ENCODE data around the gene ZNF143. TPM values are rescaled to one million over a fixed set of nuclear protein-coding genes. Genes with fewer than 3 reads are reported as not detected.
"Not testable (repeated sequence)": the region's sequence is repeated elsewhere in the genome, so short reads cannot be mapped to it uniquely, and the experiment has no call there.

The ZNF143 gene
- total RNA-seq, result 10 to 100 TPM; 29.6 to 47.5 (median 34.4) TPM
- polyA plus RNA-seq, result 10 to 100 TPM; 41.5 TPM
- total RNA-seq, result 29.6 reads per million, percentile 59 among the genes with 10 or more reads in this experiment

DNA sequence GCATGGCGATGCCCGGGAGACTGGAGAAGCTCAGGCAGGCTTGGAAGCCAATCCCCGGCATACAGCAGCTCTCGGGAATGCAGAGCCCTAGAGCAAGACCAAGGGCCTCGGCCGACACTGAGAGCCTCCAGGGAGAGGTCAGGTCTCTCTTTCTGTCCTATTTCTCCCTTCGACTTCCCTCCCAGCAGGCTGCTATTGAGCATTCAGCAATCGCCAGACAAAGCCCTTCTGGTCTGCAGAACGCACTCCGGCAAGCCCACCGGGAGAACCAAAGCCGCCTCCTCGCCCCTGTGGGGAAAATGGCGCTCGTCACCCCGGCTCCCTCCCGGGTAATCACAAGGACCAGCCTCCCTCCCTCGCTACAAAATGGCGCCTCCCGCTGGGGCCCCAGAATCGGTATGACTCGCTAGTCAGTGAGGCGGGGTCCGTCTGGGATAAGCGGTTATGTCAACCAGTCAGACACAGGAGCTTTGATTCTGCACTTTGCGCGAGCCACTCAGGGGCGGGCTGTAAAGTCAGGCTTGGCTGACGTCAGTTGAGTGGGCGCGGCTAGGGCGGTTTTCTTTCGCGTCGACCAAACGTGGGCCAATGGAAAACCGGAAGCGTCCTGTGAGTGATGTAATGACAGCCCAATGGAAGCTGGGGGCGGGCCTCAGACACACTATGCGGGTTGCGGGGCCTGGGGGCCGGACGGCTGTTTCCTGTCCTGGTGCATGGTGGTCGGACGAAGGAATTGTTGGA lies at the start of gene ZNF143:
ZNF143 (plus strand) TSS at position 691 of the 741 bp plus-strand sequence. CDS start 10,297 bp downstream, outside the sequence.
- Histone ChIP-seq H3K27ac (ENCODE audit: low read depth, low read length) (peak within 1 kb of the TSS; percentile 98), H3K27me3 (ENCODE audit: control insufficient read depth in 2 of 2, insufficient read depth in 2 of 2, low read length in 2 of 2) (no peaks in the 10 kb centered on the region), H3K36me3 (ENCODE audit: control insufficient read depth in 2 of 3, insufficient read depth in 3 of 3, low read length in 3 of 3) (no peaks in the 10 kb centered on the region), H3K9me3 (ENCODE audit: control insufficient read depth in 2 of 3, low read length in 3 of 3) (no peaks in the 10 kb centered on the region), H3K4me1 (ENCODE audit: control insufficient read depth in 2 of 2, insufficient read depth in 2 of 2, low read length in 2 of 2) (peaks cover 9 to 19% of the 10 kb centered on the region in 2 donors), H3K4me3 (ENCODE audit: low read length) (peak within 1 kb of the TSS; percentile 93)
- Mint-ChIP-seq H3K9me3 (peaks cover 0 to 9% (median 0%) of the 10 kb centered on the region in 11 donors), H3K4me1 (peaks cover 21 to 34% (median 26%) of the 10 kb centered on the region in 7 donors), H3K4me3 (peak within 1 kb of the TSS; percentile 84 to 98 (median 96)), H3K27ac (peak within 1 kb of the TSS; percentile 97 to 99 (median 99)), H3K27me3 (no peaks in the 10 kb centered on the region), H3K36me3 (peaks cover 0 to 14% (median 7%) of the 10 kb centered on the region in 5 donors)
- POLR2A ChIA-PET, result interaction anchor here (0.5 to 3.7 kb wide), 46 partner anchors 9 to 1398 kb away, joined by 3 to 36 read pairs (median 4); partner anchors contain the start of genes DENND5A, EIF4G2, IPO7 and RPL27A
- CTCF ChIA-PET, result interaction anchor here (0.6 kb wide), 1 partner anchor 905 kb away, joined by 3 read pairs; no protein-coding TSS in a partner anchor
- DNase-seq (peak; percentile 95 to 100 (median 100)), ATAC-seq (peak; percentile 92)
- intact Hi-C loops (cut with micrococcal nuclease), result loop anchor here (1.0 to 5.0 kb wide), 25 partner anchors 46 to 1474 kb away; partner anchors contain the start of genes AKIP1 (in 2 of the 2), IPO7 (in 2 of the 2), RPL27A (in 2 of the 2) and TMEM41B (in 2 of the 2)

DNA sequence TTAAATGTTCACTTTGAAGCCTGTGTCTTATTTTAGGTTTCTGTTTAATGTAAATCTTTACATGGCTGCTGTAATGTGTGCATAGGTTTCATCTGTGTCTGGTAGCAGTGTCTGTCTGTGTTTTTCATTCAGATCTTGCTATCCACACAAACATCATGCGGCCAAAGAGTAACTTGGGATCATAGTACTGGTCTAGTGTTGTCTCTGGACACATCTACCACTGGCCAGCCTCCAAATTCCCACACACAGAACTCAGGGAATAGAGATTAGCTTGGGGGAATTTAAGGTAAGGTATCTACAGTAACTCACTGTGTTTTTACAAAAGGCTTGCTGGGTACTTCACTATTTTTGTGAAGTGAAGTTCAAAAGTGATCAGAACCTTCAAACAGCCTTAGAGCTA lies 32.1 kb upstream of the ZNF143 start:
- H3K36me3 ChIP-seq (ENCODE audit: control insufficient read depth in 2 of 3, insufficient read depth in 3 of 3, low read length in 3 of 3), result peaks cover 6 to 78% (median 27%) of the 10 kb centered on the region in 3 experiments
- no peak overlapping the region for H3K4me3 ChIP-seq (ENCODE audit: low read length)
- Mint-ChIP-seq H3K4me3 (no peak overlapping the region), H3K4me1 (no peaks in the 10 kb centered on the region), H3K36me3 (peaks cover 8 to 55% (median 22%) of the 10 kb centered on the region in 5 donors), H3K27me3 (no peaks in the 10 kb centered on the region), H3K27ac (no peak overlapping the region), H3K9me3 (no peaks in the 10 kb centered on the region)
- no peak for DNase-seq
- CTCF ChIA-PET, result no interaction called here
- no peak for ATAC-seq
- intact Hi-C loops (cut with micrococcal nuclease), result no loop called here
- H3K9me3 ChIP-seq (ENCODE audit: control insufficient read depth in 2 of 3, low read length in 3 of 3), result no peaks in the 10 kb centered on the region
- H3K27me3 ChIP-seq (ENCODE audit: control insufficient read depth in 2 of 2, insufficient read depth in 2 of 2, low read length in 2 of 2), result no peaks in the 10 kb centered on the region
- POLR2A ChIA-PET, result no interaction called here
- no peaks in the 10 kb centered on the region for H3K4me1 ChIP-seq (ENCODE audit: control insufficient read depth in 2 of 2, insufficient read depth in 2 of 2, low read length in 2 of 2)
- no peak overlapping the region for H3K27ac ChIP-seq (ENCODE audit: low read depth, low read length)

DNA sequence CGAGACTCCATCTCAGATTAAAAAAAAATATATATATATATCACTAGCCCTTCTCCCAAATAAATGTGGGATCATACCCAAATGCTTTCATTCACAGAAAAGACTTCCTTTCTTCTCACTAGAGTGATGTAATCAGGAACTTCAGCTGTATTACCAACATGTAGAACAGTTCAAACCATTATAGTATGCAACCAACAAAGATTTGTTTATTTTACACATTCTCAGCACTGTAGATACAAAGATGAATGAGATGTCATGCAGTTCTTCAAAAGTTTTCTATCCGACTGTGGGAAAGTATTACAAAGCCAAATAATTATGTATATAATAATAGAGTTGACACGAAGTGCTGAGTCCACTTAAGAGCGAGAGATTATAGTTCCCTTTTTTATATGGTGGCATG lies 22.2 kb upstream of the ZNF143 start:
- Mint-ChIP-seq H3K4me1 (no peaks in the 10 kb centered on the region), H3K27ac (no peak overlapping the region), H3K27me3 (no peaks in the 10 kb centered on the region), H3K36me3 (peaks cover 13 to 47% (median 34%) of the 10 kb centered on the region in 5 donors), H3K4me3 (no peak overlapping the region), H3K9me3 (no peaks in the 10 kb centered on the region)
- Histone ChIP-seq H3K9me3 (ENCODE audit: control insufficient read depth in 2 of 3, low read length in 3 of 3) (no peaks in the 10 kb centered on the region), H3K4me3 (ENCODE audit: low read length) (no peak overlapping the region), H3K27ac (ENCODE audit: low read depth, low read length) (no peak overlapping the region), H3K36me3 (ENCODE audit: control insufficient read depth in 2 of 3, insufficient read depth in 3 of 3, low read length in 3 of 3) (peaks cover 0 to 85% (median 33%) of the 10 kb centered on the region in 3 experiments), H3K4me1 (ENCODE audit: control insufficient read depth in 2 of 2, insufficient read depth in 2 of 2, low read length in 2 of 2) (no peaks in the 10 kb centered on the region), H3K27me3 (ENCODE audit: control insufficient read depth in 2 of 2, insufficient read depth in 2 of 2, low read length in 2 of 2) (no peaks in the 10 kb centered on the region)
- ChIA-PET CTCF (interaction anchor here (0.7 kb wide), 1 partner anchor 33 kb away, joined by 3 read pairs; no protein-coding TSS in a partner anchor), POLR2A (interaction anchor here (2.3 kb wide), 1 partner anchor 22 kb away, joined by 8 read pairs; the partner anchor contains the start of gene ZNF143)
- no peak for ATAC-seq
- intact Hi-C loops (cut with micrococcal nuclease), result no loop called here
- DNase-seq, result no peak

DNA sequence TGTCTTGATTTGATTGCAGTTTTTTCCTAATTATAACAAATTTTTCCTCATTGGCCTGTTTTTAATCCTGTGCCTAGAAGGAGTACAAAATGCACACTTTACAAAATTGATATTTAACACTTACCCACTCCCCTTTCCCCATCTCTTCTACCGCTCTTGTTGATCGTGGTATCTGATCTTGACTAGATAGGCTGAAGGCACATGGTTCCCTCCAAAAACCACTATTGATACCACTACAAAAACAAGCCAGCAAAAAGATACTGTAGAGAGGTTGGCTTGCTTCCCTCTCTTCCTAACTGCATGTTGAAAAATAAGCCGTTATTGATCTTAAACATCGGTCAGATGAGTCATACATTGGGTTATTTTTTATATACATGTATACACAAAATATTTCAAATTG lies 14.6 kb upstream of the ZNF143 start:
- no peak overlapping the region for H3K27ac ChIP-seq (ENCODE audit: low read depth, low read length)

DNA sequence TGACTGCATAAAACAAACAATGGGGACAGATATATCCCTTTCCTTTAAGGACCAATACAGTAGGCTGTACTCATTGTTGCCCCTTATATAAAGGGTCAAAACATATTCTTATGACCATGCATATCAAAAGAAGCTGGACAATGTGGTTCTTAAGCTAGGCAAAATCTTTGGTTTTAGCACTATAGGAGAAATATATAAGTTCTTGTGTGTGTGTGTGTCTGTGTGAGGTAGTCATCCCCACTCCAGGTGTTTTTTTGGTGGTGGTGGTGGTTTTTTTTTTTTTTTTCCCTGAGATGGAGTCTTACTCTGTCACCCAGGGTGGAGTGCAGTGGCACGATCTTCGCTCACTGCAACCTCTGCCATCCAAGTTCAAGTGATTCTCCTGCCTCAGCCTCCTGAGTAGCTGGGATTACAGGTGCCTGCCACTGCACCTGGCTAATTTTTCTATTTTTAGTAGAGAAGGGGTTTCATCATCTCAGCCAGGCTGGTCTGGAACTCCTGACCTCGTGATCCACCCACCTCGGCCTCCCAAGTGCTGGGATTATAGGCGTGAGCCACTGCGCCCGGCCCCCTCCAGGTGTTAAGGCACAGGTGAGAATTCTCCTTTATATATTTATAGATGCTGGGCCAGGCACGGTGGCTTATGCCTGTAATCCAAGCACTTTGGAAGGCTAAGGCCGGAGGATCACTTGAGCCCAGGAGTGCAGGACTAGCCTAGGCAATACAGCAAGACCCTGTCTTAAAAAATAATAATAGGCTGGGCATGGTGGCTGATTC lies 12.0 kb upstream of the ZNF143 start:
- H3K27me3 Mint-ChIP-seq, result no peaks in the 10 kb centered on the region
- H3K9me3 ChIP-seq (ENCODE audit: control insufficient read depth in 2 of 3, low read length in 3 of 3), result peaks cover 0 to 12% (median 0%) of the 10 kb centered on the region in 3 experiments
- H3K27ac Mint-ChIP-seq, result no peak overlapping the region
- H3K4me3 Mint-ChIP-seq, result no peak overlapping the region
- POLR2A ChIA-PET, result no interaction called here
- intact Hi-C loops (cut with micrococcal nuclease), result no loop called here
- H3K36me3 ChIP-seq (ENCODE audit: control insufficient read depth in 2 of 3, insufficient read depth in 3 of 3, low read length in 3 of 3), result peaks cover 0 to 6% (median 0%) of the 10 kb centered on the region in 3 experiments
- H3K36me3 Mint-ChIP-seq, result peaks cover 6 to 24% (median 11%) of the 10 kb centered on the region in 5 donors
- no peak overlapping the region for H3K4me3 ChIP-seq (ENCODE audit: low read length)
- H3K27me3 ChIP-seq (ENCODE audit: control insufficient read depth in 2 of 2, insufficient read depth in 2 of 2, low read length in 2 of 2), result no peaks in the 10 kb centered on the region
- no peak for DNase-seq
- CTCF ChIA-PET, result no interaction called here
- peaks cover 0 to 20% (median 7%) of the 10 kb centered on the region in 7 donors for H3K4me1 Mint-ChIP-seq
- no peak for ATAC-seq
- no peaks in the 10 kb centered on the region for H3K4me1 ChIP-seq (ENCODE audit: control insufficient read depth in 2 of 2, insufficient read depth in 2 of 2, low read length in 2 of 2)
- H3K9me3 Mint-ChIP-seq, result peaks cover 0 to 27% (median 9%) of the 10 kb centered on the region in 11 donors
- H3K27ac ChIP-seq (ENCODE audit: low read depth, low read length), result no peak overlapping the region

More for the DNA sequence above, 14.6 kb upstream of the ZNF143 start:
- Histone ChIP-seq H3K27me3 (ENCODE audit: control insufficient read depth in 2 of 2, insufficient read depth in 2 of 2, low read length in 2 of 2) (no peaks in the 10 kb centered on the region), H3K9me3 (ENCODE audit: control insufficient read depth in 2 of 3, low read length in 3 of 3) (peaks cover 0 to 2% (median 0%) of the 10 kb centered on the region in 3 experiments), H3K4me3 (ENCODE audit: low read length) (no peak overlapping the region), H3K36me3 (ENCODE audit: control insufficient read depth in 2 of 3, insufficient read depth in 3 of 3, low read length in 3 of 3) (peaks cover 0 to 30% (median 7%) of the 10 kb centered on the region in 3 experiments), H3K4me1 (ENCODE audit: control insufficient read depth in 2 of 2, insufficient read depth in 2 of 2, low read length in 2 of 2) (no peaks in the 10 kb centered on the region)
- H3K27ac Mint-ChIP-seq, result peak overlapping the region in 8 of 9 donors; percentile 5 to 77 (median 54)
- POLR2A ChIA-PET, result no interaction called here
- peaks cover 0 to 12% (median 4%) of the 10 kb centered on the region in 11 donors for H3K9me3 Mint-ChIP-seq
- H3K4me3 Mint-ChIP-seq, result no peak overlapping the region
- peaks cover 0 to 26% (median 10%) of the 10 kb centered on the region in 5 donors for H3K36me3 Mint-ChIP-seq
- ATAC-seq (no peak), DNase-seq (no peak)
- intact Hi-C loops (cut with micrococcal nuclease), result no loop called here
- H3K4me1 Mint-ChIP-seq, result peaks cover 0 to 20% (median 7%) of the 10 kb centered on the region in 7 donors
- no peaks in the 10 kb centered on the region for H3K27me3 Mint-ChIP-seq
- CTCF ChIA-PET, result no interaction called here

DNA sequence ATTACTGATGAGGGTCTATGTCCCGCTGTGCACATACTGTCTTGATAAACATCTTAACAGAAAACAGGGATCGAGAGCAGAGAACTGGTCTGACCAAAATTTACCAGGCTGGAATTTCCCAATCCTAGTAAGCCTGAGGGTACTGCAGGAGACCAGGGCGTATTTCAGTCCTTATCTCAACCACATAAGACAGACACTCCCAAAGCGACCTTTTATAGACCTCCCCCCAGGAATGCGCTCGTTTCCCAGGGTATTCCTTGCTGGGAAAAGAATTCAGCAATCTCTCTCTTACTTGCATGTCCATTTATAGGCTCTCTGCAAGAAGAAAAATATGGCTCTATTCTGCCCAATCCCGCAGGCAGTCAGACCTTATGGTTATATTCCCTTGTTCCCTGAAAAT lies 8.8 kb upstream of the ZNF143 start:
- H3K36me3 ChIP-seq (ENCODE audit: control insufficient read depth in 2 of 3, insufficient read depth in 3 of 3, low read length in 3 of 3); H3K4me1 ChIP-seq (ENCODE audit: control insufficient read depth in 2 of 2, insufficient read depth in 2 of 2, low read length in 2 of 2); H3K4me1 Mint-ChIP-seq; DNase-seq; intact Hi-C loops (cut with micrococcal nuclease); ATAC-seq; H3K4me3 Mint-ChIP-seq; H3K4me3 ChIP-seq (ENCODE audit: low read length); CTCF ChIA-PET; H3K27me3 Mint-ChIP-seq; H3K27me3 ChIP-seq (ENCODE audit: control insufficient read depth in 2 of 2, insufficient read depth in 2 of 2, low read length in 2 of 2); H3K27ac ChIP-seq (ENCODE audit: low read depth, low read length): not testable (repeated sequence)
- peaks cover 0 to 27% (median 9%) of the 10 kb centered on the region in 11 donors for H3K9me3 Mint-ChIP-seq
- peak overlapping the region in 1 of 9 donors; percentile 41 for H3K27ac Mint-ChIP-seq
- H3K36me3 Mint-ChIP-seq, result peaks cover 4 to 19% (median 9%) of the 10 kb centered on the region in 5 donors
- H3K9me3 ChIP-seq (ENCODE audit: control insufficient read depth in 2 of 3, low read length in 3 of 3), result peaks cover 0 to 12% (median 0%) of the 10 kb centered on the region in 3 experiments
- POLR2A ChIA-PET, result interaction anchor here (1.6 kb wide), 1 partner anchor 9 kb away, joined by 5 read pairs; the partner anchor contains the start of gene ZNF143
